22Rv1 (cell line): ENCODE data around the gene C6orf141.

Experiments used
- H3K27ac ChIP-seq: fragments of 450-650 bp; 2 replicates; pipeline ENCODE4 v1.5.1; 2017
- ZFX ChIP-seq: fragments of 450-650 bp; IDR thresholded peaks from 2 replicates; pipeline ENCODE4 v1.6.1; 2017; ENCODE audit warnings: antibody characterized with exemption, borderline replicate concordance
- TF ChIP-seq, protein P1 (sequence below): fragments of 450-650 bp; IDR thresholded peaks from 2 replicates; pipeline ENCODE4 v1.5.1; 2017; ENCODE audit warnings: mild to moderate bottlenecking

C6orf141 gene

DNA sequence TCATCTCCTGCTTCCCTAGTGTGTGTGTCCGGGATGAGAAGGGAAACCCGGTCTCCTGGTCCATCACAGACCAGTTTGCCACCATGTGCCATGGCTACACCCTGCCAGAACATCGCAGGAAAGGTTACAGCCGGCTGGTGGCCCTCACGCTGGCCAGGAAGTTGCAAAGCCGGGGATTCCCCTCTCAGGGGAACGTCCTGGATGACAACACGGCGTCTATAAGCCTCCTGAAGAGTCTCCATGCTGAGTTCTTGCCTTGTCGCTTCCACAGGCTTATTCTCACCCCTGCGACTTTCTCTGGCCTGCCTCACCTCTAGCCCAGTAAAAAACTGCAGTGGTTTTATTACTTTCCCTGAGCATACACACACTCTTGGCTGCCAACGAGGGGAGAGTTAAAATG is 23.9 kb upstream of the C6orf141 start:
- H3K27ac ChIP-seq: no peak overlapping the region
- TF ChIP-seq, protein P1, sequence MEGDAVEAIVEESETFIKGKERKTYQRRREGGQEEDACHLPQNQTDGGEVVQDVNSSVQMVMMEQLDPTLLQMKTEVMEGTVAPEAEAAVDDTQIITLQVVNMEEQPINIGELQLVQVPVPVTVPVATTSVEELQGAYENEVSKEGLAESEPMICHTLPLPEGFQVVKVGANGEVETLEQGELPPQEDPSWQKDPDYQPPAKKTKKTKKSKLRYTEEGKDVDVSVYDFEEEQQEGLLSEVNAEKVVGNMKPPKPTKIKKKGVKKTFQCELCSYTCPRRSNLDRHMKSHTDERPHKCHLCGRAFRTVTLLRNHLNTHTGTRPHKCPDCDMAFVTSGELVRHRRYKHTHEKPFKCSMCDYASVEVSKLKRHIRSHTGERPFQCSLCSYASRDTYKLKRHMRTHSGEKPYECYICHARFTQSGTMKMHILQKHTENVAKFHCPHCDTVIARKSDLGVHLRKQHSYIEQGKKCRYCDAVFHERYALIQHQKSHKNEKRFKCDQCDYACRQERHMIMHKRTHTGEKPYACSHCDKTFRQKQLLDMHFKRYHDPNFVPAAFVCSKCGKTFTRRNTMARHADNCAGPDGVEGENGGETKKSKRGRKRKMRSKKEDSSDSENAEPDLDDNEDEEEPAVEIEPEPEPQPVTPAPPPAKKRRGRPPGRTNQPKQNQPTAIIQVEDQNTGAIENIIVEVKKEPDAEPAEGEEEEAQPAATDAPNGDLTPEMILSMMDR: no peak
- no peak for TF ChIP-seq ZFX

DNA sequence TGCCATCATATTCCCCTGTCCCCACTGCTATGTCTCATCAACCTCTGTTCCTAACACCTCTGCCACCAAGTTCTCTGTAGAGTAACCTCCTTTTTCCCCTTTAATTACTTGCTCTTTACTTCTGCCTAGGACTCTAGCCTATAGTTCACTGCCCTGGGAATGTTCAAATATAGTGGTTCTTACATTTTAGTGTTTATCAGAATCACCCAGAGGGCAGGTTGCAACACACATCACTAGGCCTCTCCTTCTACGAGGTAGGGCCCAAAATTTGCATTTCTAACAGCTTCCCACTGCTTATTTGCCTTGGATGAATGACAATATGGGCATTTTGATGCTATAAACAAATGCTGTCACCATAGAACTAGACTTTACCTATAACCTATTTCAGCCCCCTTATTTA is 23.1 kb upstream of the C6orf141 start:
- TF ChIP-seq, protein P1: no peak
- TF ChIP-seq ZFX: no peak
- no peak overlapping the region for H3K27ac ChIP-seq

- H3K27ac ChIP-seq: no peak overlapping the region
- TF ChIP-seq, protein P1: no peak
- TF ChIP-seq ZFX: no peak
Measured at GRCh38 chr6:49528571-49528970, 21.9 kb upstream of the C6orf141 start.

- TF ChIP-seq, protein P1: no peak
- no peak for TF ChIP-seq ZFX
- no peak overlapping the region for H3K27ac ChIP-seq
Measured at GRCh38 chr6:49530141-49530776, 20.2 kb upstream of the C6orf141 start.

DNA sequence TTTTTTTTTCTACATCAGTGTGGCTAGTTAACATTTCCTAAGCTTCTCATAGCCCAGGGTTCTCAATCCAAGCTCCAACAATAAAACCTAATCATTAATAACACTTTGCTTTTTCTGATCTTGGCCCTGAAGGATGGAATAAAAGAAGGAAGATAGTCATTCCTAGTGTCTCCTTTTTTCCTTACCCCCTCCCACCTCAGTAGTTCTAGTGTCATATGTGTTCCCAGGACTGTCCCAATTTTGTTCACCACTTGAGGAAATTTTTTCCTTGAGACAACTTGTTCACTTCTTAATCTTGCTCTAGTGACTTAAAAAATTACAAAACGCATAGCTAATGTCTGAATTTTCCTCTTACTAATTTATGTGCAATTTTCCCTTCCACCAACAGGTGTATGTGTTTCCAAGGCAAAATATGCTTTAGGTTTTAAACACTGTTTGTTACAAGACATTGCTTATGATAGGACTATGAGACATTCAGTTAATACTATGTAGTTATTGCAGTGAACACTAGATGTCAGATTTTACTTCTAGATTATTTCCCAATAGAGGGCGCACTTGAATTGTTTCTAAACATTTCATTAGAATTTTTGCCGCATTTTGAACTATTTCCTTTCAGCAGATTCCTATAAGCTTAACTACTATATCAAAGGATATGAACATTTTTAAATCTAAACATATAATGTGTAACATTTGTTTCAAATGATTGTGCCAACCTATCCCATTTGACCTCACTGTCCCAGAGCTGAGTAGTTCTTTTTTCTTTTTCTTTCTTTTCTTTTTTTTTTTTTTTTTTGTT is 18.5 kb upstream of the C6orf141 start:
- TF ChIP-seq, protein P1: peak; percentile 90
- TF ChIP-seq ZFX: no peak
- no peak overlapping the region for H3K27ac ChIP-seq

DNA sequence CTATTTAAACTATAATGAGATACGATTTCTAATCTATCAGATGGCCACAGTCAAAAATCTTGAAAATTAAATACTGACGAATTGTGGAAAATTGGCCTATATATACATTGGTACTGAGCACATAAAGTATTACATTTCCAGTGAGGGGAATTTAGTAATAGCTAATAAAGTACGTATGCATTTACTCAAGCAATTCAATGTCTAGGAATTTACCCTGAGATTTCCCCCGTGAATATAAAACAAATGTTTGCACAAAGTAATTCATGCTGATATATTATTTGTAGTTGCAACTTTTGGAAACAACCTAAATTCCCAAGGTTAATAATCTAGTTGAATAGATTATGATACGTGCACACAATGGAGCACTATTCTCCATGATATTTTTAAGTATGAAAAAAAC is 14.7 kb upstream of the C6orf141 start:
- TF ChIP-seq, protein P1: no peak
- TF ChIP-seq ZFX: no peak
- H3K27ac ChIP-seq: no peak overlapping the region

GRCh38 chr6:49539102-49539501 is 11.4 kb upstream of the C6orf141 start:
- no peak for TF ChIP-seq ZFX
- TF ChIP-seq, protein P1: no peak
- H3K27ac ChIP-seq: no peak overlapping the region
